HepG2 (cell line): ENCODE measurements around the gene FKBP8. TPM values are rescaled to one million over a fixed set of nuclear protein-coding genes. Genes with fewer than 3 reads are reported as not detected.

Source experiments
- ARNTL ChIP-seq: sonication (generic); formaldehyde crosslinking; IDR thresholded peaks from 2 replicates; pipeline ENCODE4 v1.4.0; 2020; ENCODE audit warnings: mild to moderate bottlenecking, missing genetic modification reagents
- CCDC6 ChIP-seq: sonication (generic); formaldehyde crosslinking; IDR thresholded peaks from 2 replicates; pipeline ENCODE4 v1.8.1; 2022; ENCODE audit warnings: mild to moderate bottlenecking, missing genetic modification reagents, moderate library complexity
- CEBPG ChIP-seq: IDR thresholded peaks from 2 replicates; pipeline ENCODE4 v1.6.1; 2016
- DR1 ChIP-seq: sonication (generic); formaldehyde crosslinking; IDR thresholded peaks from 2 replicates; pipeline ENCODE4 v1.8.0; 2021; ENCODE audit warnings: mild to moderate bottlenecking, missing genetic modification reagents, inconsistent platforms
- ISL2 ChIP-seq: sonication (generic); formaldehyde crosslinking; IDR thresholded peaks from 2 replicates; pipeline ENCODE4 v1.5.0; 2020; ENCODE audit warnings: missing genetic modification reagents
- NFKBIZ ChIP-seq: IDR thresholded peaks from 2 replicates; pipeline ENCODE4 v1.6.1; 2018; ENCODE audit warnings: missing genetic modification reagents, missing compliant biosample characterization
- NFYB ChIP-seq: sonication (generic); formaldehyde crosslinking; IDR thresholded peaks from 2 replicates; pipeline ENCODE4 v1.4.0; 2020; ENCODE audit warnings: missing genetic modification reagents
- PCBP1 ChIP-seq: fragments of 200-400 bp; formaldehyde crosslinking; IDR thresholded peaks from 2 replicates; pipeline ENCODE4 v1.6.1; 2017; ENCODE audit warnings: mild to moderate bottlenecking, low read depth, low read length, borderline replicate concordance
- POLR2G ChIP-seq: fragments of 200-400 bp; formaldehyde crosslinking; IDR thresholded peaks from 2 replicates; pipeline ENCODE4 v1.6.1; 2018; ENCODE audit warnings: mild to moderate bottlenecking, low read depth, low read length, moderate library complexity
- RFXANK ChIP-seq: IDR thresholded peaks from 2 replicates; pipeline ENCODE4 v1.6.1; 2016
- ZFP1 ChIP-seq: IDR thresholded peaks from 2 replicates; pipeline ENCODE4 v1.6.1; 2016
- ZFP90 ChIP-seq: sonication (generic); formaldehyde crosslinking; IDR thresholded peaks from 2 replicates; pipeline ENCODE4 v1.8.0; 2022; ENCODE audit warnings: missing genetic modification reagents, mild to moderate bottlenecking, inconsistent platforms, borderline replicate concordance
- ZNF468 ChIP-seq: sonication (generic); formaldehyde crosslinking; IDR thresholded peaks from 2 replicates; pipeline ENCODE4 v1.8.0; 2022; ENCODE audit warnings: mild to moderate bottlenecking, moderate library complexity, missing genetic modification reagents
- ZNF546 ChIP-seq: sonication (generic); formaldehyde crosslinking; conservative IDR thresholded peaks from 2 replicates; pipeline ENCODE4 v1.8.1; 2023; ENCODE audit warnings: mild to moderate bottlenecking, missing genetic modification reagents
- ZNF629 ChIP-seq: sonication (generic); formaldehyde crosslinking; conservative IDR thresholded peaks from 2 replicates; pipeline ENCODE4 v1.5.0; 2020; ENCODE audit warnings: missing genetic modification reagents
- ZNF839 ChIP-seq: sonication (generic); formaldehyde crosslinking; IDR thresholded peaks from 2 replicates; pipeline ENCODE4 v1.4.0; 2020; ENCODE audit warnings: missing genetic modification reagents, mild to moderate bottlenecking, borderline replicate concordance
- polyA plus RNA-seq, 8 experiments: library from polyadenylated mRNA; depleted of rRNA in 3 of 8; stranded (reverse) in 7 of 8; unstranded in 1 of 8; fragments of >200 nt; fragmentation: Illumina TruSeq in 4 of 8; extraction: Trizol in 4 of 8; gene quantifications; 2 replicates each; pipeline versions ENCODE4 v1.2.1 to v1.2.3, GENCODE V29; 2011 to 2016; ENCODE audit warnings: low read depth in 4 of 8, missing spikeins in 1 of 8, mixed read lengths in 1 of 8; ENCODE audit not compliant: insufficient read depth in 1 of 8
- total RNA-seq, 5 experiments: library from RNA; depleted of rRNA; stranded (reverse); fragments of >200 nt; fragmentation: Illumina TruSeq; extraction: Trizol; gene quantifications; 2 replicates each; pipeline ENCODE4 v1.2.3, GENCODE V29; 2016; ENCODE audit warnings: low read depth in 1 of 5
- TF ChIP-seq, protein P1 (sequence below): sonication (generic); formaldehyde crosslinking; IDR thresholded peaks from 2 replicates; pipeline ENCODE4 v1.4.0; 2020; ENCODE audit warnings: missing genetic modification reagents
- TF ChIP-seq, protein P2 (sequence below): sonication (generic); formaldehyde crosslinking; IDR thresholded peaks from 2 replicates; pipeline ENCODE4 v1.4.0; 2020; ENCODE audit warnings: missing genetic modification reagents
- TF ChIP-seq, protein P3 (sequence below): sonication (generic); formaldehyde crosslinking; IDR thresholded peaks from 2 replicates; pipeline ENCODE4 v1.4.0; 2020; ENCODE audit warnings: missing genetic modification reagents
- TF ChIP-seq, protein P4 (sequence below): sonication (generic); formaldehyde crosslinking; IDR thresholded peaks from 2 replicates; pipeline ENCODE4 v1.4.0; 2020; ENCODE audit warnings: missing genetic modification reagents, low read depth, mild to moderate bottlenecking, borderline replicate concordance
- TF ChIP-seq, protein P5 (sequence below): sonication (generic); formaldehyde crosslinking; IDR thresholded peaks from 2 replicates; pipeline ENCODE4 v1.4.0; 2020; ENCODE audit warnings: missing genetic modification reagents, mild to moderate bottlenecking, borderline replicate concordance

Gene FKBP8
- total and polyA plus RNA-seq, 2 of the 13 experiments (the other 11 are each of a cell fraction or from before 2014, with no cell fraction given): 81.7 to 93.9 TPM

DNA sequence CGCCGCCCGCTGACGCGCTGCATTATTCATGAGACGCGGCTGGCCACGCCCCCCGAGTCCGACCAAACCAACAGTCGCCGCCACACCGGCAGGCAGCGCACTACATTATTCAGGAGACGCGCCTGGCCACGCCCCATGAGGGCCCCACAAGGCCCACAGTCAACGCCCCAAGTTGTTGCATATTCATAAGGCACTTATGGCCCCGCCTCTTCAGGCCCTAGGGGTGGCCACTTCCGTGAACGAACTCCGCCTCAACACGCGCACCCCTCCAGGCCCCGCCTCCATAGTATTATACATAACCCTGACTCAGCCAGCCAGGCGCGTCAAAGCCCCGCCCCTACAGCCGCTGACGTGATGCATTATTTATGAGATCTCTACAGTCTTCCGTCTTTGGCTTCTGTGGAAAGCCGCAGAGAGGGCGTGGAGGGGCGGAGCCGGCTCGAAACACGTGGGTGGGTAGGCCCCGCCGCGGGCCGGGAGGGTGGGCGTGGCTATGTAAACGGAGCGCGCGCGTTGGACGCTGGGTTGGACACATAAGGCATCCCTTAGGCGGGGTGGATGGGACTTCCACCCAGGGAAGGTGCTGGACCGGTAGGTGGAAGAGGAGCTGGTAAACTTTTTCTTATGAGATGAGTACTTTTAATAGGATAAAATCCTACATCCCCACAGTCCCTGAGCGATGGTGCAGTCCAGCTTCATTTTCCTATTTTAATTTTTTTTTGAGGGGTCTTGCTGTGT, 21.1 kb downstream of the FKBP8 start (continued):
- TF ChIP-seq, protein P1, sequence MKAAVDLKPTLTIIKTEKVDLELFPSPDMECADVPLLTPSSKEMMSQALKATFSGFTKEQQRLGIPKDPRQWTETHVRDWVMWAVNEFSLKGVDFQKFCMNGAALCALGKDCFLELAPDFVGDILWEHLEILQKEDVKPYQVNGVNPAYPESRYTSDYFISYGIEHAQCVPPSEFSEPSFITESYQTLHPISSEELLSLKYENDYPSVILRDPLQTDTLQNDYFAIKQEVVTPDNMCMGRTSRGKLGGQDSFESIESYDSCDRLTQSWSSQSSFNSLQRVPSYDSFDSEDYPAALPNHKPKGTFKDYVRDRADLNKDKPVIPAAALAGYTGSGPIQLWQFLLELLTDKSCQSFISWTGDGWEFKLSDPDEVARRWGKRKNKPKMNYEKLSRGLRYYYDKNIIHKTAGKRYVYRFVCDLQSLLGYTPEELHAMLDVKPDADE (CRISPR knock-in tag): no peak
- TF ChIP-seq RFXANK (CRISPR knock-in tag): no peak
- TF ChIP-seq NFYB (CRISPR knock-in tag): no peak; the same call in none of the 2 replicates
- TF ChIP-seq, protein P2, sequence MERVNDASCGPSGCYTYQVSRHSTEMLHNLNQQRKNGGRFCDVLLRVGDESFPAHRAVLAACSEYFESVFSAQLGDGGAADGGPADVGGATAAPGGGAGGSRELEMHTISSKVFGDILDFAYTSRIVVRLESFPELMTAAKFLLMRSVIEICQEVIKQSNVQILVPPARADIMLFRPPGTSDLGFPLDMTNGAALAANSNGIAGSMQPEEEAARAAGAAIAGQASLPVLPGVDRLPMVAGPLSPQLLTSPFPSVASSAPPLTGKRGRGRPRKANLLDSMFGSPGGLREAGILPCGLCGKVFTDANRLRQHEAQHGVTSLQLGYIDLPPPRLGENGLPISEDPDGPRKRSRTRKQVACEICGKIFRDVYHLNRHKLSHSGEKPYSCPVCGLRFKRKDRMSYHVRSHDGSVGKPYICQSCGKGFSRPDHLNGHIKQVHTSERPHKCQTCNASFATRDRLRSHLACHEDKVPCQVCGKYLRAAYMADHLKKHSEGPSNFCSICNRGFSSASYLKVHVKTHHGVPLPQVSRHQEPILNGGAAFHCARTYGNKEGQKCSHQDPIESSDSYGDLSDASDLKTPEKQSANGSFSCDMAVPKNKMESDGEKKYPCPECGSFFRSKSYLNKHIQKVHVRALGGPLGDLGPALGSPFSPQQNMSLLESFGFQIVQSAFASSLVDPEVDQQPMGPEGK (CRISPR knock-in tag): no peak
- TF ChIP-seq ZNF839 (CRISPR knock-in tag): no peak
- TF ChIP-seq ZNF546 (CRISPR knock-in tag): no peak
- TF ChIP-seq ISL2 (CRISPR knock-in tag): 0 out of 2 replicates have a peak, but pooled peaks have one; percentile 23
- no peak for TF ChIP-seq ZNF468 (CRISPR knock-in tag)
- TF ChIP-seq ARNTL (CRISPR knock-in tag): peak; percentile 72; the same call in 1 of the 2 replicates
- no peak for TF ChIP-seq ZFP90 (CRISPR knock-in tag)
- TF ChIP-seq CEBPG (CRISPR knock-in tag): no peak
- TF ChIP-seq, protein P3, sequence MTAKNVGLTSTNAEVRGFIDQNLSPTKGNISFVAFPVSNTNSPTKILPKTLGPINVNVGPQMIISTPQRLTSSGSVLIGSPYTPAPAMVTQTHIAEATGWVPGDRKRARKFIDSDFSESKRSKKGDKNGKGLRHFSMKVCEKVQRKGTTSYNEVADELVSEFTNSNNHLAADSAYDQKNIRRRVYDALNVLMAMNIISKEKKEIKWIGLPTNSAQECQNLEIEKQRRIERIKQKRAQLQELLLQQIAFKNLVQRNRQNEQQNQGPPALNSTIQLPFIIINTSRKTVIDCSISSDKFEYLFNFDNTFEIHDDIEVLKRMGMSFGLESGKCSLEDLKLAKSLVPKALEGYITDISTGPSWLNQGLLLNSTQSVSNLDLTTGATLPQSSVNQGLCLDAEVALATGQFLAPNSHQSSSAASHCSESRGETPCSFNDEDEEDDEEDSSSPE (CRISPR knock-in tag): no peak
- no peak for TF ChIP-seq NFKBIZ (CRISPR knock-in tag)
- no peak for TF ChIP-seq CCDC6 (CRISPR knock-in tag)
- TF ChIP-seq, protein P4, sequence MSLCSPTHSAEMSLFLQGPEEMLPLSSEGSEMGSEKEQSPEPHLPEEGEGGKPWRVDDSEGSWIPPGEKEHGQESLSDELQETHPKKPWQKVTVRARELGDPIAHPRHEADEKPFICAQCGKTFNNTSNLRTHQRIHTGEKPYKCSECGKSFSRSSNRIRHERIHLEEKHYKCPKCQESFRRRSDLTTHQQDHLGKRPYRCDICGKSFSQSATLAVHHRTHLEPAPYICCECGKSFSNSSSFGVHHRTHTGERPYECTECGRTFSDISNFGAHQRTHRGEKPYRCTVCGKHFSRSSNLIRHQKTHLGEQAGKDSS (CRISPR knock-in tag): no peak
- TF ChIP-seq ZNF629 (CRISPR knock-in tag): no peak
- TF ChIP-seq DR1: no peak; the same call in 1 of the 2 replicates
- TF ChIP-seq POLR2G: 0 out of 2 replicates have a peak, but pooled peaks have one; percentile 28
- TF ChIP-seq, protein P5, sequence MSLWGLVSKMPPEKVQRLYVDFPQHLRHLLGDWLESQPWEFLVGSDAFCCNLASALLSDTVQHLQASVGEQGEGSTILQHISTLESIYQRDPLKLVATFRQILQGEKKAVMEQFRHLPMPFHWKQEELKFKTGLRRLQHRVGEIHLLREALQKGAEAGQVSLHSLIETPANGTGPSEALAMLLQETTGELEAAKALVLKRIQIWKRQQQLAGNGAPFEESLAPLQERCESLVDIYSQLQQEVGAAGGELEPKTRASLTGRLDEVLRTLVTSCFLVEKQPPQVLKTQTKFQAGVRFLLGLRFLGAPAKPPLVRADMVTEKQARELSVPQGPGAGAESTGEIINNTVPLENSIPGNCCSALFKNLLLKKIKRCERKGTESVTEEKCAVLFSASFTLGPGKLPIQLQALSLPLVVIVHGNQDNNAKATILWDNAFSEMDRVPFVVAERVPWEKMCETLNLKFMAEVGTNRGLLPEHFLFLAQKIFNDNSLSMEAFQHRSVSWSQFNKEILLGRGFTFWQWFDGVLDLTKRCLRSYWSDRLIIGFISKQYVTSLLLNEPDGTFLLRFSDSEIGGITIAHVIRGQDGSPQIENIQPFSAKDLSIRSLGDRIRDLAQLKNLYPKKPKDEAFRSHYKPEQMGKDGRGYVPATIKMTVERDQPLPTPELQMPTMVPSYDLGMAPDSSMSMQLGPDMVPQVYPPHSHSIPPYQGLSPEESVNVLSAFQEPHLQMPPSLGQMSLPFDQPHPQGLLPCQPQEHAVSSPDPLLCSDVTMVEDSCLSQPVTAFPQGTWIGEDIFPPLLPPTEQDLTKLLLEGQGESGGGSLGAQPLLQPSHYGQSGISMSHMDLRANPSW (CRISPR knock-in tag): no peak
- TF ChIP-seq PCBP1: no peak
- TF ChIP-seq ZFP1 (CRISPR knock-in tag): no peak
